K562 (cell line): ENCODE data around the gene MAP3K6. TPM values are rescaled to one million over a fixed set of nuclear protein-coding genes. Genes with fewer than 3 reads are reported as not detected.

Experiments used
- ARNT ChIP-seq, 2 experiments: fragments of 450-650 bp; IDR thresholded peaks; 2 replicates each; pipeline ENCODE4 v1.6.1; 2016; ENCODE audit warnings: mild to moderate bottlenecking in 1 of 2
- ATF1 ChIP-seq, 2 experiments: fragments of 450-650 bp in 1 of 2; IDR thresholded peaks; 2 replicates each; pipeline ENCODE4 v1.6.1; 2016; ENCODE audit warnings: missing compliant biosample characterization in 1 of 2, missing genetic modification characterization in 1 of 2
- CEBPG ChIP-seq, 3 experiments: fragments of 200-800 bp in 1 of 3; sonication (Bioruptor generic) in 1 of 3; sonication (generic) in 1 of 3; formaldehyde crosslinking in 1 of 3; IDR thresholded peaks in 2 of 3; conservative IDR thresholded peaks in 1 of 3; 2 replicates each; pipeline versions ENCODE4 v1.6.1 to v1.8.0; 2016 to 2022; ENCODE audit warnings: missing compliant biosample characterization in 2 of 3, missing genetic modification characterization in 2 of 3, mild to moderate bottlenecking in 1 of 3, missing genetic modification reagents in 1 of 3
- DACH1 ChIP-seq: fragments of 450-650 bp; IDR thresholded peaks from 2 replicates; pipeline ENCODE4 v1.6.1; 2018; ENCODE audit not compliant: partially characterized antibody
- ETV5 ChIP-seq: sonication (generic); formaldehyde crosslinking; IDR thresholded peaks from 2 replicates; pipeline ENCODE4 v1.4.0; 2020; ENCODE audit warnings: low read depth, mild to moderate bottlenecking, missing genetic modification reagents
- GTF2E2 ChIP-seq: fragments of 200-800 bp; sonication (Bioruptor generic); IDR thresholded peaks from 2 replicates; pipeline ENCODE4 v1.6.1; 2016; ENCODE audit warnings: missing genetic modification characterization, missing compliant biosample characterization
- HDAC1 ChIP-seq, 2 experiments: fragments of 450-650 bp; IDR thresholded peaks; 2 replicates each; pipeline ENCODE4 v1.6.1; 2016 to 2017; ENCODE audit warnings: inconsistent platforms in 1 of 2, mild to moderate bottlenecking in 1 of 2, moderate library complexity in 1 of 2
- HNRNPH1 ChIP-seq: fragments of 200-400 bp; formaldehyde crosslinking; optimal IDR thresholded peaks from 2 replicates; pipeline ENCODE3; 2017; ENCODE audit warnings: low read depth, mild to moderate bottlenecking, low read length, moderate library complexity
- KAT2B ChIP-seq: IDR thresholded peaks from one replicate; pipeline ENCODE4 v1.6.1; 2012; ENCODE audit warnings: low read depth, mild to moderate bottlenecking, control low read depth, inconsistent platforms, low read length, moderate library complexity
- KAT7 ChIP-seq: sonication (generic); formaldehyde crosslinking; IDR thresholded peaks from 2 replicates; pipeline ENCODE4 v1.8.0; 2022; ENCODE audit warnings: missing genetic modification reagents, mild to moderate bottlenecking, borderline replicate concordance
- L3MBTL2 ChIP-seq: fragments of 450-650 bp; IDR thresholded peaks from 2 replicates; pipeline ENCODE4 v1.6.1; 2016; ENCODE audit warnings: mild to moderate bottlenecking, moderate library complexity
- MBD2 ChIP-seq: sonication (generic); IDR thresholded peaks from 2 replicates; pipeline ENCODE4 v1.6.1; 2016; ENCODE audit warnings: low read depth, borderline replicate concordance
- NR2C2 ChIP-seq, 2 experiments: fragments of 200-800 bp in 1 of 2; sonication (Bioruptor generic) in 1 of 2; sonication (generic) in 1 of 2; formaldehyde crosslinking in 1 of 2; IDR thresholded peaks; 2 replicates each; pipeline versions ENCODE4 v1.6.1 to v1.8.0; 2016 to 2022; ENCODE audit warnings: mild to moderate bottlenecking in 1 of 2, missing compliant biosample characterization in 1 of 2, missing genetic modification characterization in 1 of 2, missing genetic modification reagents in 1 of 2
- PHF20 ChIP-seq: fragments of 450-650 bp; IDR thresholded peaks from 2 replicates; pipeline ENCODE4 v1.6.1; 2018; ENCODE audit not compliant: partially characterized antibody
- POLR2G ChIP-seq: fragments of 200-400 bp; formaldehyde crosslinking; IDR thresholded peaks from 2 replicates; pipeline ENCODE4 v1.6.1; 2017; ENCODE audit warnings: low read depth, mild to moderate bottlenecking, antibody characterized with exemption, low read length, moderate library complexity
- SAP30 ChIP-seq: fragments of 200-600 bp; sonication (generic); IDR thresholded peaks from 2 replicates; pipeline ENCODE4 v1.6.1; 2012; ENCODE audit warnings: borderline replicate concordance, low read depth, mild to moderate bottlenecking, moderate library complexity, low read length, control low read depth, inconsistent platforms; ENCODE audit not compliant: insufficient read depth, poor library complexity, severe bottlenecking
- SMARCE1 ChIP-seq: fragments of 450-650 bp; IDR thresholded peaks from 2 replicates; pipeline ENCODE4 v1.7.1; 2016; ENCODE audit warnings: mild to moderate bottlenecking
- SREBF1 ChIP-seq: fragments of 150-350 bp; IDR thresholded peaks from 2 replicates; pipeline ENCODE4 v1.6.1; 2014; ENCODE audit warnings: antibody characterized with exemption, low read depth, low read length, borderline replicate concordance
- SREBF2 ChIP-seq: sonication (generic); formaldehyde crosslinking; IDR thresholded peaks from 2 replicates; pipeline ENCODE4 v1.4.0; 2020; ENCODE audit warnings: mild to moderate bottlenecking, missing genetic modification reagents
- XRCC4 ChIP-seq: IDR thresholded peaks from one replicate; pipeline ENCODE4 v1.6.1; 2011; ENCODE audit not compliant: insufficient read depth, insufficient read length; ENCODE audit errors: extremely low read depth
- polyA plus RNA-seq, 8 experiments: library from polyadenylated mRNA; depleted of rRNA in 4 of 8; stranded (reverse) in 5 of 8; unstranded in 3 of 8; fragments of >200 nt; fragmentation: Nextera tagmentation in 2 of 8; fragmentation: Illumina TruSeq in 1 of 8; extraction: Ambion mirVana in 2 of 8; extraction: Trizol in 1 of 8; gene quantifications; 2 replicates each; pipeline versions ENCODE4 v1.2.1 to v1.2.3, GENCODE V29; 2011 to 2014; ENCODE audit warnings: inconsistent platforms in 1 of 8, missing spikeins in 1 of 8
- total RNA-seq, 7 experiments: library from RNA; depleted of rRNA in 6 of 7; stranded (reverse); fragments of >200 nt in 6 of 7; fragmentation: Illumina TruSeq in 2 of 7; extraction: Trizol in 2 of 7; gene quantifications; 2 replicates each; pipeline versions ENCODE4 v1.2.1 to v1.2.3, GENCODE V29; 2011 to 2021; ENCODE audit warnings: low replicate concordance in 1 of 7
- TF ChIP-seq, protein P1 (sequence below): fragments of 450-650 bp; IDR thresholded peaks from 2 replicates; pipeline ENCODE4 v1.6.1; 2014; ENCODE audit warnings: low read depth, mild to moderate bottlenecking, moderate library complexity, borderline replicate concordance
- TF ChIP-seq, protein P2 (sequence below): fragments of 450-650 bp; IDR thresholded peaks from 2 replicates; pipeline ENCODE4 v1.7.1; 2018; ENCODE audit warnings: mild to moderate bottlenecking, low read depth; ENCODE audit not compliant: partially characterized antibody

The MAP3K6 gene
- total and polyA plus RNA-seq, 9 of the 15 experiments (the other 6 are each of a cell fraction or from before 2014, with no cell fraction given): 0.99 to 21.9 (median 7.0) TPM

DNA sequence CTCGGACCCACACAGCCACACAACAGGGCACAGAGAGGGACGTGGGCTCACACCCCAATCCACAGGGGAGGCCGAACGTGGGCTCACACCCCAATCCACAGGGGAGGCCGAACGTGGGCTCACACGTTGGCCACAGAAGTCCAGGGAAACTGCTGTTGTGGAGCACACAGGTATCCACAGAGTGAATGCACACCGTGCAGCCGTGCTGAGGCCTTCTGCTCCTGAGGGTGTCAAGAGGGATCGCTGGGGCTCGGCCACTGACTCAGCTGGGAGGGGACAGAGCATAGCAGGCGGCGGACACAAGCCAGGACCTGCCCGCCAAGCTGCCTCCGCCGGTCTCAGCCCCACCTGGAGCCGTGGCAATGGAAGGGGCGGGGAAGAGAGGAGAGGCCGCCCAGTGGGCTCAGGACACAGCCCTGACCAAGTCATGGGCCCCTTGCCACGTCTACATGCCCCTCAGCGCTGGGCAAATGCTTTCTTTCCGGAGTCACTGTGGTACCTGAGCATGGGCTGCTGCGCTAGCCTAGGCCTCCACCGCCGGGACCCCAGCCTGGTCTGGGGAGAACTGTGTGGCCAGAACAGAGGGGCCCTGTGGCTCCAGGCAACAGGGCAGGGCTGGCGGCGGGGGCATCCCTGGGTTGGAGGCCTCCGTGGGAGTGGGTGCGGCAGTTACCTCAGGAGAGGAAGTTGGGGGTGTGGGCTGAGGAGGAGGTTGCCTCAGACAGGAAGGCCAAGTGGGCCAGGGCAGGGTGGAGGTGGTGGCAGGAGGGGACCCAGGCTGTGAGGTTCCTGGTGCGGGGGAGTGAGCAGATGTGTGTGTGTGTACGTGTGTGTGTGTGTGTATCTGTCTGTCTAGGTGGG, 23.8 kb downstream of the MAP3K6 start (continued):
- no peak for TF ChIP-seq ATF1 (CRISPR knock-in tag; IDR thresholded peaks at IDR 0.05)
- TF ChIP-seq ATF1 (tag; IDR thresholded peaks at IDR 0.05): peak; percentile 33; the same call in 1 of the 2 replicates
- peak; percentile 19 for TF ChIP-seq PHF20
- TF ChIP-seq HNRNPH1: no peak
- peak; percentile 89 for TF ChIP-seq L3MBTL2
- peak in 1 of 2 experiments; percentile 47; a peak in 1 of 4 replicates for TF ChIP-seq HDAC1 (IDR thresholded peaks at IDR 0.05)
- no peak for TF ChIP-seq KAT2B
- no peak for TF ChIP-seq MBD2
- peak; percentile 55; the same call in 1 of the 2 replicates for TF ChIP-seq ETV5 (CRISPR knock-in tag)
- TF ChIP-seq SAP30: peak; percentile 2
- no peak for TF ChIP-seq DACH1
- TF ChIP-seq CEBPG (CRISPR knock-in tag; IDR thresholded peaks at IDR 0.05): peak; percentile 62
- no peak for TF ChIP-seq CEBPG (tag; conservative IDR thresholded peaks at IDR 0.05 in 1 of 2, IDR thresholded peaks at IDR 0.05 in 1 of 2)
- TF ChIP-seq SREBF1: no peak
- peak; percentile 80 for TF ChIP-seq SMARCE1
- TF ChIP-seq, protein P1, sequence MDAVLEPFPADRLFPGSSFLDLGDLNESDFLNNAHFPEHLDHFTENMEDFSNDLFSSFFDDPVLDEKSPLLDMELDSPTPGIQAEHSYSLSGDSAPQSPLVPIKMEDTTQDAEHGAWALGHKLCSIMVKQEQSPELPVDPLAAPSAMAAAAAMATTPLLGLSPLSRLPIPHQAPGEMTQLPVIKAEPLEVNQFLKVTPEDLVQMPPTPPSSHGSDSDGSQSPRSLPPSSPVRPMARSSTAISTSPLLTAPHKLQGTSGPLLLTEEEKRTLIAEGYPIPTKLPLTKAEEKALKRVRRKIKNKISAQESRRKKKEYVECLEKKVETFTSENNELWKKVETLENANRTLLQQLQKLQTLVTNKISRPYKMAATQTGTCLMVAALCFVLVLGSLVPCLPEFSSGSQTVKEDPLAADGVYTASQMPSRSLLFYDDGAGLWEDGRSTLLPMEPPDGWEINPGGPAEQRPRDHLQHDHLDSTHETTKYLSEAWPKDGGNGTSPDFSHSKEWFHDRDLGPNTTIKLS: no peak; the same call in 1 of the 2 replicates
- TF ChIP-seq, protein P2, sequence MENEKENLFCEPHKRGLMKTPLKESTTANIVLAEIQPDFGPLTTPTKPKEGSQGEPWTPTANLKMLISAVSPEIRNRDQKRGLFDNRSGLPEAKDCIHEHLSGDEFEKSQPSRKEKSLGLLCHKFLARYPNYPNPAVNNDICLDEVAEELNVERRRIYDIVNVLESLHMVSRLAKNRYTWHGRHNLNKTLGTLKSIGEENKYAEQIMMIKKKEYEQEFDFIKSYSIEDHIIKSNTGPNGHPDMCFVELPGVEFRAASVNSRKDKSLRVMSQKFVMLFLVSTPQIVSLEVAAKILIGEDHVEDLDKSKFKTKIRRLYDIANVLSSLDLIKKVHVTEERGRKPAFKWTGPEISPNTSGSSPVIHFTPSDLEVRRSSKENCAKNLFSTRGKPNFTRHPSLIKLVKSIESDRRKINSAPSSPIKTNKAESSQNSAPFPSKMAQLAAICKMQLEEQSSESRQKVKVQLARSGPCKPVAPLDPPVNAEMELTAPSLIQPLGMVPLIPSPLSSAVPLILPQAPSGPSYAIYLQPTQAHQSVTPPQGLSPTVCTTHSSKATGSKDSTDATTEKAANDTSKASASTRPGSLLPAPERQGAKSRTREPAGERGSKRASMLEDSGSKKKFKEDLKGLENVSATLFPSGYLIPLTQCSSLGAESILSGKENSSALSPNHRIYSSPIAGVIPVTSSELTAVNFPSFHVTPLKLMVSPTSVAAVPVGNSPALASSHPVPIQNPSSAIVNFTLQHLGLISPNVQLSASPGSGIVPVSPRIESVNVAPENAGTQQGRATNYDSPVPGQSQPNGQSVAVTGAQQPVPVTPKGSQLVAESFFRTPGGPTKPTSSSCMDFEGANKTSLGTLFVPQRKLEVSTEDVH: no peak
- TF ChIP-seq ARNT (IDR thresholded peaks at IDR 0.05): no peak
- TF ChIP-seq XRCC4: no peak
- TF ChIP-seq NR2C2 (CRISPR knock-in tag; IDR thresholded peaks at IDR 0.05): peak; percentile 64; the same call in 1 of the 2 replicates
- 0 out of 2 replicates have a peak, but pooled peaks have one; percentile 15 for TF ChIP-seq NR2C2 (tag; IDR thresholded peaks at IDR 0.05)
- TF ChIP-seq SREBF2 (CRISPR knock-in tag): no peak
- TF ChIP-seq KAT7 (CRISPR knock-in tag): 0 out of 2 replicates have a peak, but pooled peaks have one; percentile 54
- peak; percentile 63; the same call in 1 of the 2 replicates for TF ChIP-seq GTF2E2 (tag)
- TF ChIP-seq POLR2G: peak; percentile 35; the same call in 1 of the 2 replicates
